Panc1 (cell line): ENCODE results near the gene NOL3.

Source experiments
- POLR2AphosphoS5 ChIP-seq: IDR thresholded peaks from 2 replicates; pipeline ENCODE4 v1.6.1; 2012; ENCODE audit warnings: mild to moderate bottlenecking, low read depth, low read length, moderate library complexity
- SIN3A ChIP-seq: IDR thresholded peaks from 2 replicates; pipeline ENCODE4 v1.6.1; 2012; ENCODE audit warnings: low read depth, mild to moderate bottlenecking, low read length, moderate library complexity, borderline replicate concordance; ENCODE audit not compliant: insufficient read depth
- TF ChIP-seq, protein P1 (sequence below): fragments of 450-650 bp; IDR thresholded peaks from 2 replicates; pipeline ENCODE4 v1.5.1; 2017; ENCODE audit warnings: mild to moderate bottlenecking
- TF ChIP-seq, protein P2 (sequence below), 2 experiments: IDR thresholded peaks; 2 replicates each; pipeline ENCODE4 v1.6.1; 2011 to 2012; ENCODE audit warnings: low read depth in 2 of 2, control low read depth in 1 of 2, low read length in 1 of 2, mild to moderate bottlenecking in 1 of 2, moderate library complexity in 1 of 2; ENCODE audit not compliant: insufficient read depth in 1 of 2

- TF ChIP-seq, protein P1, sequence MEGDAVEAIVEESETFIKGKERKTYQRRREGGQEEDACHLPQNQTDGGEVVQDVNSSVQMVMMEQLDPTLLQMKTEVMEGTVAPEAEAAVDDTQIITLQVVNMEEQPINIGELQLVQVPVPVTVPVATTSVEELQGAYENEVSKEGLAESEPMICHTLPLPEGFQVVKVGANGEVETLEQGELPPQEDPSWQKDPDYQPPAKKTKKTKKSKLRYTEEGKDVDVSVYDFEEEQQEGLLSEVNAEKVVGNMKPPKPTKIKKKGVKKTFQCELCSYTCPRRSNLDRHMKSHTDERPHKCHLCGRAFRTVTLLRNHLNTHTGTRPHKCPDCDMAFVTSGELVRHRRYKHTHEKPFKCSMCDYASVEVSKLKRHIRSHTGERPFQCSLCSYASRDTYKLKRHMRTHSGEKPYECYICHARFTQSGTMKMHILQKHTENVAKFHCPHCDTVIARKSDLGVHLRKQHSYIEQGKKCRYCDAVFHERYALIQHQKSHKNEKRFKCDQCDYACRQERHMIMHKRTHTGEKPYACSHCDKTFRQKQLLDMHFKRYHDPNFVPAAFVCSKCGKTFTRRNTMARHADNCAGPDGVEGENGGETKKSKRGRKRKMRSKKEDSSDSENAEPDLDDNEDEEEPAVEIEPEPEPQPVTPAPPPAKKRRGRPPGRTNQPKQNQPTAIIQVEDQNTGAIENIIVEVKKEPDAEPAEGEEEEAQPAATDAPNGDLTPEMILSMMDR = no peak
- TF ChIP-seq POLR2AphosphoS5 = no peak
- TF ChIP-seq, protein P2, sequence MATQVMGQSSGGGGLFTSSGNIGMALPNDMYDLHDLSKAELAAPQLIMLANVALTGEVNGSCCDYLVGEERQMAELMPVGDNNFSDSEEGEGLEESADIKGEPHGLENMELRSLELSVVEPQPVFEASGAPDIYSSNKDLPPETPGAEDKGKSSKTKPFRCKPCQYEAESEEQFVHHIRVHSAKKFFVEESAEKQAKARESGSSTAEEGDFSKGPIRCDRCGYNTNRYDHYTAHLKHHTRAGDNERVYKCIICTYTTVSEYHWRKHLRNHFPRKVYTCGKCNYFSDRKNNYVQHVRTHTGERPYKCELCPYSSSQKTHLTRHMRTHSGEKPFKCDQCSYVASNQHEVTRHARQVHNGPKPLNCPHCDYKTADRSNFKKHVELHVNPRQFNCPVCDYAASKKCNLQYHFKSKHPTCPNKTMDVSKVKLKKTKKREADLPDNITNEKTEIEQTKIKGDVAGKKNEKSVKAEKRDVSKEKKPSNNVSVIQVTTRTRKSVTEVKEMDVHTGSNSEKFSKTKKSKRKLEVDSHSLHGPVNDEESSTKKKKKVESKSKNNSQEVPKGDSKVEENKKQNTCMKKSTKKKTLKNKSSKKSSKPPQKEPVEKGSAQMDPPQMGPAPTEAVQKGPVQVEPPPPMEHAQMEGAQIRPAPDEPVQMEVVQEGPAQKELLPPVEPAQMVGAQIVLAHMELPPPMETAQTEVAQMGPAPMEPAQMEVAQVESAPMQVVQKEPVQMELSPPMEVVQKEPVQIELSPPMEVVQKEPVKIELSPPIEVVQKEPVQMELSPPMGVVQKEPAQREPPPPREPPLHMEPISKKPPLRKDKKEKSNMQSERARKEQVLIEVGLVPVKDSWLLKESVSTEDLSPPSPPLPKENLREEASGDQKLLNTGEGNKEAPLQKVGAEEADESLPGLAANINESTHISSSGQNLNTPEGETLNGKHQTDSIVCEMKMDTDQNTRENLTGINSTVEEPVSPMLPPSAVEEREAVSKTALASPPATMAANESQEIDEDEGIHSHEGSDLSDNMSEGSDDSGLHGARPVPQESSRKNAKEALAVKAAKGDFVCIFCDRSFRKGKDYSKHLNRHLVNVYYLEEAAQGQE (IDR thresholded peaks at IDR 0.05; ENCODE audit: insufficient read depth in 1 of 2, low read depth in 2 of 2, low read length in 1 of 2) = no peak
- no peak for TF ChIP-seq SIN3A
Observed at GRCh38 chr16:67170949-67171649, 761 bp downstream of the NOL3 start.
